ENCODE results near the gene RHBDD2.
"Not testable (repeated sequence)": the region's sequence is repeated elsewhere in the genome, so short reads cannot be mapped to it uniquely, and the experiment has no call there.

Gene RHBDD2

GRCh38 chr7:75889826-75890225, 11.0 kb downstream of the RHBDD2 start:
- DNase-seq, result no peak

DNA sequence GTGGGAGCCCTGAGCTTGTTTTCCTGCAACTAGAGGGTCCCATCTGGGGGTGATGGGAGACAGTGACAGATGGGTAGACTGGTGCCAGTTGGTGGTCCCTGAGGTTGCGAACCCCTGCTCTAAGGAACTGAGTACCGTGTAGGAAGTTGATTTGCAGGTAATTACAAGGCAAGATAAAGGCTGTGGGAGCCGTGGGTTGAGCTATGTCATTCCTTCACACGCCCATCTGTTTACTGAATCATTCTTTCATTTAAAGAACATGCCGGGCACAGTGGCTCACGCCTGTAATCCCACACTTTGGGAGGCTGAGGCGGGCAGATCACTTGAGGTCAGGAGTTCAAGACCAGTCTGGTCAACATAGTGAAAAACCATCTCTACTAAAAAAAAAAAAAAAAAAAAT, 12.4 kb downstream of the RHBDD2 start:
- not testable (repeated sequence) for DNase-seq

GRCh38 chr7:75891815-75892411, 13.1 kb downstream of the RHBDD2 start:
- DNase-seq, result no peak

DNA sequence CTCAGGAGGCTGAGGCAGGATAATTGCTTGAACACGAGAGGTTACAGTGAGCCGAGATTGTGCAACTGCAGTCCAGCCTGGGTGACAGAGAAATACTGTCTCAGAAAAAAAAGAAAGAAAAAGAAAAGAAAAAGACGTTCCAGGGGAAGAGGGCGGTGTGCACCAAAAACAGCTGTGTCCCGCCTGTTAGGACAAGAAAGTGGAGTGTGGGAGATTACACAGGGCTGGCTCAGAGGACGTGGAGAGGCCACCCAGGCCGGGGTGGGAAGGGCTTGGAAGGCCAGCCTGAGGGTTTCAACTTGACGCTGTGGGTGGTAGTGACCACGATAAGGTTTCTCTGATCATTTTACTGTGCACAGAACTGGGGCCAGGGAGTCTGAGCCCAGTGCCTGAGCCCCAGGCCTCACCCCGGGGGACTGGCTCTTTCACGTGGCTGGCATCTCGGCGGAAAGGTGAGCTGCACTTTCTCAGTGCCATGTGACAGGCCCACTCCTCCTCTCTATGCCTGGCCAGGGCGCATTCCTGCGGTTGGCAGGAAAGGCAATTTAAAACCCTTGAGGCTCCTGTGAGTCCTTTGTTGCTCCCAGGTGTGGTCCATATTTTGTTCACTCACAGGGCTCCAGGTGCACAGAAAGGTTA, 13.9 kb downstream of the RHBDD2 start:
- no peak for DNase-seq

DNA sequence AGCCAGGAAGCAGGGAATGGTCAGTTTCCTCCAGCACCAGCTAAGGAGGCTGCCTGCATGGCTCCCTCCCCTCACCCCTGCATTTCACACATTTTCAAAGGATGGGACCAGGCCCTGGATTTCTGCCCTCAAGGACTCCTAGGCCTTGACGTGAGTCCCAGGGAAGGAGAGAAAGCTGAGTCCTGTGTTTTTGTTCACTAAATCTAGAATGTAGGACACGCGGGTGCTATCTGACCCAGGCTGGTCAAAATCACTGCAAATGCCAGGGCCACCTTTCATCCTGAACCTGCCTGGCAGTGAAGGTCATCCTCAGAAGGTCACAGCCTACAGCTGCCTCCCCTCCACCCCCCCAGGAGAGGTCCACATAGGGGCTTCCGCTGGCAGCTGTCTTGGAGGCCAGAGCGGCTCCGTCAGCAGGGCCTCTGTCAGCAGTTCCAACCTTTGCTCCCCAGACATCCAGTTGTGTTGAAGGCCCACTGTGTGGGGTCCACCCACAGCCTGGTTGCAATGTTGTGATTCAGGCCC, 18.0 kb downstream of the RHBDD2 start:
- no peak for DNase-seq

GRCh38 chr7:75900617-75901315, 21.9 kb downstream of the RHBDD2 start:
- no peak for DNase-seq

GRCh38 chr7:75905785-75906604, 27.2 kb downstream of the RHBDD2 start:
- DNase-seq, result no peak

- DNase-seq, result no peak
Measured at GRCh38 chr7:75906991-75907667, 28.3 kb downstream of the RHBDD2 start.

- not testable (repeated sequence) for DNase-seq
Measured at GRCh38 chr7:75907668-75908039, 28.8 kb downstream of the RHBDD2 start.

GRCh38 chr7:75909521-75910132, 30.8 kb downstream of the RHBDD2 start:
- DNase-seq, result no peak

GRCh38 chr7:75911186-75911585, 32.4 kb downstream of the RHBDD2 start:
- DNase-seq, result not testable (repeated sequence)

GRCh38 chr7:75913437-75913836, 34.6 kb downstream of the RHBDD2 start:
- no peak for DNase-seq

GRCh38 chr7:75914169-75914654, 35.4 kb downstream of the RHBDD2 start:
- no peak for DNase-seq

DNA sequence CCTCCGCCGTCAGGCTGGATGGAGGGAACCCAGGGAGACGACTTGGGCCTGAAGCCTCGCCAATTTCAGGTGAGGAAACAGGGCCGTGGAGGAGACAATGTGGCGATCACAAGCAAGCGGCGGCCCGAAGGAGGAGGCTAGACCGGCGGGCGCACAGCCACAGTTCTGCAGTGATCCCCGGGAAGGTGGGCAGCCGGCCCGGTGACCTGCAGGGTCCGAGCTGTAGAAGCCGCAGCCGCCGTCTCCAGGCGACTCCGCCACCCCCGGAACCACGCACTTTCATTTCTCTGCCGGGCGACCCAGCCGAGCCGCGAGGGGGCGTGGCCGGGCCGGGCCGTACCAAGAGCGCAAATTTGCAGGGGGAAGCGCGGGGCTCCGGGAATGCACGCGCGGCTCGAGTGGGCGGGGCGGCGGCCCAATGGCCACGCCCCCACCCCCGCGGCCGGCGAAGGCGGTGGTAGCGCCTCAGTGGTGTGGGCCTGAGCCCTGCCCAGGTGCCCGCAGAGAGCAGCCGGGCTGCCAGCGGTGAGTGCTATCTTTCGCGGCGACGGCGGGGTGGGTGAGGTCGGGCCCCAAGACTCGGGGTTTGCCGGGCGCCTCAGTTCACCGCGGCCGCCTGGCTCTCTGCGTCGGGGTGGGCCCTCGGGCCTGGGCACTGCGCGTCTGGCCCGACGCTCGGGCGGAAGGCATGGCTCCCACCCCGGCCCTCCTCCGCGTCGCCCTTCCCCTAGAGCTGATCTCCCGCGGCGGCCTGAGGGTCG, 36.0 kb downstream of the RHBDD2 start, which contains the start of gene POR:
Gene POR, plus strand, starts transcription at position 501 of the 761 bp plus-strand sequence. CDS start 38,847 bp downstream, outside the sequence.
- peak; percentile 84 for DNase-seq

GRCh38 chr7:75915416-75916156, 36.8 kb downstream of the RHBDD2 start:
- DNase-seq, result no peak

GRCh38 chr7:75916259-75916658, 37.4 kb downstream of the RHBDD2 start:
- no peak for DNase-seq

GRCh38 chr7:75916685-75917634, 38.1 kb downstream of the RHBDD2 start:
- DNase-seq, result no peak

GRCh38 chr7:75920431-75921161, 41.8 kb downstream of the RHBDD2 start:
- no peak for DNase-seq

Measured in DMS 273 treated with DMSO at 0.1 percent for 48 hours (cell line).